Measurements from ENCODE around the gene TSC2.
"Not testable (repeated sequence)": the region's sequence is repeated elsewhere in the genome, so short reads cannot be mapped to it uniquely, and the experiment has no call there.

The TSC2 gene

GRCh38 chr16:2116428-2116827 lies 68.6 kb downstream of the TSC2 start:
- not testable (repeated sequence) for DNase-seq

- not testable (repeated sequence) for DNase-seq
Observed at GRCh38 chr16:2117341-2117740, 69.6 kb downstream of the TSC2 start.

- DNase-seq = not testable (repeated sequence)
Observed at GRCh38 chr16:2117960-2118722, 70.4 kb downstream of the TSC2 start.

- peak in 35 of 51 donors; percentile 17 to 81 (median 42) for DNase-seq
Observed at GRCh38 chr16:2121325-2121724, 73.5 kb downstream of the TSC2 start.

GRCh38 chr16:2121853-2122252 lies 74.1 kb downstream of the TSC2 start:
- peak in 31 of 51 donors; percentile 12 to 76 (median 50) for DNase-seq

- DNase-seq = no peak
Observed at GRCh38 chr16:2122429-2122828, 74.6 kb downstream of the TSC2 start.

- DNase-seq = peak in 2 of 51 donors; percentile 15 to 19
Observed at GRCh38 chr16:2122934-2123683, 75.3 kb downstream of the TSC2 start.

- DNase-seq = not testable (repeated sequence)
Observed at GRCh38 chr16:2123706-2124376, 76.1 kb downstream of the TSC2 start.

GRCh38 chr16:2124377-2124693 lies 76.5 kb downstream of the TSC2 start:
- DNase-seq = peak in 2 of 51 donors; percentile 32 to 43

- peak in 33 of 51 donors; percentile 15 to 82 (median 53) for DNase-seq
Observed at GRCh38 chr16:2124694-2125444, 77.1 kb downstream of the TSC2 start.

GRCh38 chr16:2125609-2126008 lies 77.8 kb downstream of the TSC2 start:
- peak in 1 of 51 donors; percentile 46 for DNase-seq

GRCh38 chr16:2126161-2126743 lies 78.5 kb downstream of the TSC2 start:
- peak in 41 of 51 donors; percentile 30 to 91 (median 73) for DNase-seq

- peak in 23 of 51 donors; percentile 19 to 65 (median 35) for DNase-seq
Observed at GRCh38 chr16:2126928-2127556, 79.3 kb downstream of the TSC2 start.

- peak in 1 of 51 donors; percentile 17 for DNase-seq
Observed at GRCh38 chr16:2127630-2128280, 80.0 kb downstream of the TSC2 start.

- DNase-seq = not testable (repeated sequence)
Observed at GRCh38 chr16:2129251-2129650, 81.5 kb downstream of the TSC2 start.

GRCh38 chr16:2129890-2130447 lies 82.2 kb downstream of the TSC2 start:
- DNase-seq = not testable (repeated sequence)

- DNase-seq = not testable (repeated sequence)
Observed at GRCh38 chr16:2133797-2134196, 86.0 kb downstream of the TSC2 start.

- peak in 2 of 51 donors; percentile 19 to 27 for DNase-seq
Observed at GRCh38 chr16:2135071-2135470, 87.3 kb downstream of the TSC2 start.

GRCh38 chr16:2135770-2136490 lies 88.1 kb downstream of the TSC2 start, which contains the start of gene PKD1:
Gene PKD1, minus strand, starts transcription at chr16:2135898. Its CDS starts 209 bp downstream, at chr16:2135689.
- DNase-seq = peak in 47 of 51 donors; percentile 31 to 96 (median 85)
